HEK293 (cell line): ENCODE data around the gene CCDC92.
A peak's percentile ranks its signal among the peaks of the same experiment; 100 is the strongest.

Source experiments
- CTCF ChIA-PET: fragments of 350-600 bp; formaldehyde crosslinking; extraction: SDS; loops from one replicate; lab custom pipeline; 2021; ENCODE audit warnings: antibody characterized with exemption; lab: Yijun Ruan, JAX
- POLR2A ChIA-PET: fragments of 300-600 bp; formaldehyde crosslinking; extraction: SDS; loops from one replicate; lab custom pipeline; 2020; ENCODE audit warnings: antibody characterized with exemption, inconsistent platforms; lab: Yijun Ruan, JAX
- H3K27ac ChIP-seq: fragments of 200-500 bp; sonication (Bioruptor generic); 2 replicates; pipeline ENCODE4 v1.5.1; 2014; ENCODE audit warnings: low read depth, low read length, control low read depth, inconsistent platforms; ENCODE audit errors: extremely low read depth
- H3K36me3 ChIP-seq, 2 experiments: fragments of 200-500 bp in 1 of 2; sonication (Bioruptor generic) in 1 of 2; 1 replicate in 1 of 2; 2 replicates in 1 of 2; pipeline ENCODE4 v1.5.1; 2014 to 2017; ENCODE audit warnings: inconsistent platforms in 2 of 2, low read length in 2 of 2; ENCODE audit not compliant: control insufficient read depth in 2 of 2, insufficient read depth in 1 of 2
- H3K4me1 ChIP-seq: fragments of 200-500 bp; sonication (Bioruptor generic); 2 replicates; pipeline ENCODE4 v1.5.1; 2014; ENCODE audit warnings: mild to moderate bottlenecking, low read length, inconsistent platforms; ENCODE audit not compliant: control insufficient read depth, insufficient read depth
- H3K4me3 ChIP-seq: 2 replicates; pipeline ENCODE4 v1.5.1; 2011; ENCODE audit warnings: low read depth, mild to moderate bottlenecking, control low read depth, low read length, moderate library complexity
- H3K9me3 ChIP-seq: fragments of 200-500 bp; sonication (Bioruptor generic); 2 replicates; pipeline ENCODE4 v1.5.1; 2014; ENCODE audit warnings: low read depth, low read length, inconsistent platforms; ENCODE audit not compliant: control insufficient read depth, insufficient read depth
- HOXA7 ChIP-seq: sonication (generic); formaldehyde crosslinking; IDR thresholded peaks from 2 replicates; pipeline ENCODE4 v1.8.1; 2022; ENCODE audit warnings: missing genetic modification reagents, borderline replicate concordance
- YY2 ChIP-seq: fragments of 450-650 bp; formaldehyde crosslinking; IDR thresholded peaks from 2 replicates; pipeline ENCODE4 v1.5.1; 2016; ENCODE audit warnings: missing biosample characterization, missing genetic modification characterization
- ZIC2 ChIP-seq: fragments of 450-650 bp; formaldehyde crosslinking; IDR thresholded peaks from 2 replicates; pipeline ENCODE4 v1.5.1; 2016; ENCODE audit warnings: missing biosample characterization, missing genetic modification characterization
- ZNF132 ChIP-seq: fragments of 450-650 bp; formaldehyde crosslinking; IDR thresholded peaks from 2 replicates; pipeline ENCODE4 v1.5.1; 2017; ENCODE audit warnings: missing biosample characterization, missing genetic modification characterization, borderline replicate concordance
- ZNF148 ChIP-seq: fragments of 450-650 bp; formaldehyde crosslinking; IDR thresholded peaks from 2 replicates; pipeline ENCODE4 v1.5.0; 2017; ENCODE audit warnings: missing biosample characterization, missing genetic modification characterization, borderline replicate concordance
- ZNF155 ChIP-seq: fragments of 450-650 bp; formaldehyde crosslinking; IDR thresholded peaks from 2 replicates; pipeline ENCODE4 v1.5.1; 2016; ENCODE audit warnings: missing biosample characterization, missing genetic modification characterization
- ZNF157 ChIP-seq: fragments of 450-650 bp; formaldehyde crosslinking; IDR thresholded peaks from 2 replicates; pipeline ENCODE4 v1.5.1; 2016; ENCODE audit warnings: missing biosample characterization, missing genetic modification characterization
- ZNF350 ChIP-seq: fragments of 450-650 bp; formaldehyde crosslinking; IDR thresholded peaks from 2 replicates; pipeline ENCODE4 v1.5.0; 2017; ENCODE audit warnings: missing biosample characterization, mild to moderate bottlenecking, missing genetic modification characterization
- ZNF561 ChIP-seq: fragments of 450-650 bp; IDR thresholded peaks from 2 replicates; pipeline ENCODE4 v1.5.1; 2018; ENCODE audit warnings: missing biosample characterization, missing genetic modification characterization, borderline replicate concordance
- ZNF600 ChIP-seq: fragments of 450-650 bp; formaldehyde crosslinking; IDR thresholded peaks from 2 replicates; pipeline ENCODE4 v1.5.1; 2016; ENCODE audit warnings: missing biosample characterization, missing genetic modification characterization
- ZNF747 ChIP-seq: fragments of 450-650 bp; formaldehyde crosslinking; IDR thresholded peaks from 2 replicates; pipeline ENCODE4 v1.5.1; 2016; ENCODE audit warnings: missing biosample characterization, missing genetic modification characterization
- TF ChIP-seq, protein P1 (sequence below): fragments of 450-650 bp; formaldehyde crosslinking; conservative IDR thresholded peaks from 2 replicates; pipeline ENCODE4 v1.5.1; 2016; ENCODE audit warnings: low read depth, missing biosample characterization, missing genetic modification characterization

The CCDC92 gene

DNA sequence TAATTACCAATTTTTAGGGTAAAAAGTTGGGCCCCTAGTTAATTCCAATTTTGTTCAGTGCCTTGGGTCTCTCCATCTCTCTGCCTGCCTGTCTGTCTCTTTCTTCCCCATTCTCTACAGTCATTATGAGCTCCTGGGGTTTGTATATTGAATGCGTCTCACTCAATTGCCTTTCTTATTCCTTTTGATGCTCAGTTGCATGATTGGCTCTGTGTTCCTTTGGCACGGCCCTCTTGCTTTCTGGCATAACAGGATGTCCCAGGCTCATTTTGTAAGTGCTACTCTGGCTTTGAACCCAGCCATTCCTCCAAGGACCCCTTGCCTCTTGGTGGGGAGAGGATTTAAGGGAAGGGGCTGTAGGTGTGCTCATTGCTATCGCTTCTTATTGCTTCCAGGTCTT lies 36.0 kb upstream of the CCDC92 start (continued):
- TF ChIP-seq, protein P1, sequence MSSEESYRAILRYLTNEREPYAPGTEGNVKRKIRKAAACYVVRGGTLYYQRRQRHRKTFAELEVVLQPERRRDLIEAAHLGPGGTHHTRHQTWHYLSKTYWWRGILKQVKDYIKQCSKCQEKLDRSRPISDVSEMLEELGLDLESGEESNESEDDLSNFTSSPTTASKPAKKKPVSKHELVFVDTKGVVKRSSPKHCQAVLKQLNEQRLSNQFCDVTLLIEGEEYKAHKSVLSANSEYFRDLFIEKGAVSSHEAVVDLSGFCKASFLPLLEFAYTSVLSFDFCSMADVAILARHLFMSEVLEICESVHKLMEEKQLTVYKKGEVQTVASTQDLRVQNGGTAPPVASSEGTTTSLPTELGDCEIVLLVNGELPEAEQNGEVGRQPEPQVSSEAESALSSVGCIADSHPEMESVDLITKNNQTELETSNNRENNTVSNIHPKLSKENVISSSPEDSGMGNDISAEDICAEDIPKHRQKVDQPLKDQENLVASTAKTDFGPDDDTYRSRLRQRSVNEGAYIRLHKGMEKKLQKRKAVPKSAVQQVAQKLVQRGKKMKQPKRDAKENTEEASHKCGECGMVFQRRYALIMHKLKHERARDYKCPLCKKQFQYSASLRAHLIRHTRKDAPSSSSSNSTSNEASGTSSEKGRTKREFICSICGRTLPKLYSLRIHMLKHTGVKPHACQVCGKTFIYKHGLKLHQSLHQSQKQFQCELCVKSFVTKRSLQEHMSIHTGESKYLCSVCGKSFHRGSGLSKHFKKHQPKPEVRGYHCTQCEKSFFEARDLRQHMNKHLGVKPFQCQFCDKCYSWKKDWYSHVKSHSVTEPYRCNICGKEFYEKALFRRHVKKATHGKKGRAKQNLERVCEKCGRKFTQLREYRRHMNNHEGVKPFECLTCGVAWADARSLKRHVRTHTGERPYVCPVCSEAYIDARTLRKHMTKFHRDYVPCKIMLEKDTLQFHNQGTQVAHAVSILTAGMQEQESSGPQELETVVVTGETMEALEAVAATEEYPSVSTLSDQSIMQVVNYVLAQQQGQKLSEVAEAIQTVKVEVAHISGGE (tag by site-specific recombination): no peak
- TF ChIP-seq ZNF157 (tag by site-specific recombination) (no peak), ZNF148 (no peak), ZNF747 (tag by site-specific recombination) (no peak), HOXA7 (no peak), YY2 (no peak), ZNF155 (tag by site-specific recombination) (no peak), ZNF561 (tag by site-specific recombination) (no peak)

DNA sequence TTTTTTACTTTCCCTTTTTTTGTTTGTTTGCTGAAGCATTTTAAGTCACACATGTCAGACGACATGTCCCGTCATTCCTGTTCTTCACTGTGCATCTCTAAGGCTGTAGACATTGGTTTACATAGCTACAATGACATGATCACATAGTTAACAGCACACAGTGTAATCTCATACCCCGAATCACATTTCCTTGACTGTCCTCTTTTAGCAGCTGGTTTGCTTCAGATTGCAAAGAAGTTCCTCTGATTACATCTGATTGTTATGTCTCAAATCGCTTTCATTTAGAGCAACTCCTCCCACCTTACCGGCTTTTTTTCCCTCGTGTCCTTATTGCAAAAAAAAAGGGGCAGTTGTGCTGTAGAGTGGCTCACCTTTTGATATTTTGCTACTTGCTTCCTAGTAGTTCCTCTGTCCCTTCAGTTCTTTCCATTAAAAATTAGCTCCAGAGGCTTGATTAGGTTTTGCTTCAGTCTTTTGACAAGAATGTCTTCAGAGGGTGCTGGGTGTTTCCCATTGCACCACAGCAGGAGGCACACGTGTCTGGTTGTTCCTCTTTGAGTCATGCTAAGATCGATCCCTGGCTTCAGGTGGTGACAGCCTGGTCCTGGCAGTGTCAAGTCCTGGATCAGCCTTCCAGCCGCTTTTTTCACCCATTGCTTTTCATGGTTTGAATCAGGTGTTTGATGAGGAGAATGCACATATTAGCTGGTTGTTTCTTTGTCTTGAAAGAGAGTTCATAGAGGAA lies 35.4 kb upstream of the CCDC92 start:
- POLR2A ChIA-PET: no interaction called here
- TF ChIP-seq ZIC2: 0 out of 2 replicates have a peak, but pooled peaks have one; percentile 17
- TF ChIP-seq ZNF350: no peak
- TF ChIP-seq, all 188 proteins: peak for 1
- Histone ChIP-seq H3K27ac (no peak overlapping the region), H3K9me3 (no peaks in the 10 kb centered on the region), H3K4me1 (no peaks in the 10 kb centered on the region), H3K36me3 (peaks cover 39 to 62% of the 10 kb centered on the region in 2 experiments), H3K4me3 (no peak overlapping the region)
- CTCF ChIA-PET: interaction anchor here (1.0 to 1.2 kb wide), 2 partner anchors 10 to 24 kb away, joined by 3 to 6 read pairs; no protein-coding TSS in a partner anchor

DNA sequence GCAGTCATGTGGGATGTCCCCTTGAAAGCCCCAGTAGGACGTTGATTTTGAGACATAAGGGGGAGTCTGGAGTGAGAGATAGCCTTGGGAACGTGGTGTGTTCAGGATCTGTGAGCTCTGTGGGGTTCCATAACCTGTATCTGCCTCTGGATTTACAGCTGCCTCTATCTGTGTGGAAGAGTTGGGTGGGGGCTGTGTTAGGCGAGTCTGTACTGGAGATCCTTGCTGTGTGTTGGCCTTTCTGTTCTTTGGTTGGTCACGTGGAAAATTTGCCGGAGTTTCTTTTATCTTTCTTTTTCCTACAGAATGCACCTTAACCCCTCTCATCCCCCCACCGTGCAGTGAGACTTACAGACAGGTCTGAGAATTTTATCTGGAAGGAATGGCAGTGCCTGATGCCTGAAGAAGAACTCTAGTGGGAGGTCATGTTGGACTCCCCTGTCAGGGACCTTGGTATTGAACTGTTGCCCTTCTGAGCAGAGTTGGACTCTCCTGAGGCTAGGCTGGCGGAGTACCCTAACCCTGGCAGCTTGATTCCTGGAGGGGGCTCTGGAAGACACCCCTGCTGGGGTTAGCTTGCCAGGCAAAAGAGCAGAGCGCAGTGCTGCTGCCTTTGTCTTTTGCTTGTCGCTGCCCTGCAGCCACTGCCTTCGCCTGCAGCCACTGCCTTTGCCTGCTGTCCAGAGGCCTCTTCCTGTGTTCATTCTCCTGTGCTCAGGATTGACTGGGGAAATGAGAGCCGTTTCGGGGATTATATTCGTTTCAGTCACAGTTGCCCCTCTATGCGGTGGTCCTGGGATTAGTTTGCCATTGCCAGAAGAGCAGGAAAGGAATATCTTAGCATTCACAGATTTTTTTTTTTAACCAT lies 34.4 kb upstream of the CCDC92 start:
- Histone ChIP-seq H3K36me3 (peaks cover 29 to 58% of the 10 kb centered on the region in 2 experiments), H3K9me3 (no peaks in the 10 kb centered on the region), H3K4me3 (no peak overlapping the region), H3K27ac (no peak overlapping the region), H3K4me1 (no peaks in the 10 kb centered on the region)
- ChIA-PET CTCF (interaction anchor here (1.3 kb wide), 1 partner anchor 26 kb away, joined by 5 read pairs; no protein-coding TSS in a partner anchor), POLR2A (no interaction called here)
- TF ChIP-seq ZNF600 (tag by site-specific recombination) (peak; percentile 80), ZNF132 (tag by site-specific recombination) (no peak)
